Sigmoid colon (tissue), 4 donors: ENCODE measurements around the gene MRGPRD.

ENCODE experiments used
- EP300 ChIP-seq, 4 donors: sonication (generic); formaldehyde crosslinking; IDR thresholded peaks; one replicate each; pipeline ENCODE4 v1.6.1; 2017; ENCODE audit warnings: antibody characterized with exemption in 4 of 4
- TF ChIP-seq, protein P1 (sequence below), 4 experiments: fragments of 450-650 bp in 3 of 4; fragments of 200-600 bp in 1 of 4; IDR thresholded peaks; one replicate each; pipeline ENCODE4 v1.5.1; 2016 to 2019; ENCODE audit warnings: antibody characterized with exemption in 4 of 4, mild to moderate bottlenecking in 3 of 4, moderate library complexity in 2 of 4

DNA sequence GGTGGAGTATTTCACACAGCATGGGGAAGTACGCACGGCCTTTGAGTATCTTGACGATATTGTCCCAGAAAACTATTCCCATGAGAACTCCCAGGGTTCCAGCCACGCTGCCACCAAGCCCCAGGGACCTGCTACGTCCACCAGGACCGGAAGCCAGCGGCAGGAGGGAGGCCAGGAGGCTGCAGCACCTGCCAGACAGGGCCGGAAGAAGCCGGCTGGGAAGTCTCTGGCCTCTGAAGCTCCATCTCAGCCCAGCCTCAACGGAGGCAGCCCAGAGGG lies 44.5 kb downstream of the MRGPRD start:
- TF ChIP-seq EP300 (IDR thresholded peaks at IDR 0.05) = no peak
- TF ChIP-seq, protein P1, sequence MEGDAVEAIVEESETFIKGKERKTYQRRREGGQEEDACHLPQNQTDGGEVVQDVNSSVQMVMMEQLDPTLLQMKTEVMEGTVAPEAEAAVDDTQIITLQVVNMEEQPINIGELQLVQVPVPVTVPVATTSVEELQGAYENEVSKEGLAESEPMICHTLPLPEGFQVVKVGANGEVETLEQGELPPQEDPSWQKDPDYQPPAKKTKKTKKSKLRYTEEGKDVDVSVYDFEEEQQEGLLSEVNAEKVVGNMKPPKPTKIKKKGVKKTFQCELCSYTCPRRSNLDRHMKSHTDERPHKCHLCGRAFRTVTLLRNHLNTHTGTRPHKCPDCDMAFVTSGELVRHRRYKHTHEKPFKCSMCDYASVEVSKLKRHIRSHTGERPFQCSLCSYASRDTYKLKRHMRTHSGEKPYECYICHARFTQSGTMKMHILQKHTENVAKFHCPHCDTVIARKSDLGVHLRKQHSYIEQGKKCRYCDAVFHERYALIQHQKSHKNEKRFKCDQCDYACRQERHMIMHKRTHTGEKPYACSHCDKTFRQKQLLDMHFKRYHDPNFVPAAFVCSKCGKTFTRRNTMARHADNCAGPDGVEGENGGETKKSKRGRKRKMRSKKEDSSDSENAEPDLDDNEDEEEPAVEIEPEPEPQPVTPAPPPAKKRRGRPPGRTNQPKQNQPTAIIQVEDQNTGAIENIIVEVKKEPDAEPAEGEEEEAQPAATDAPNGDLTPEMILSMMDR (IDR thresholded peaks at IDR 0.05) = no peak
